Measurements from ENCODE around the gene CTNND2. TPM values are rescaled to one million over a fixed set of nuclear protein-coding genes. Genes with fewer than 3 reads are reported as not detected.

Gene CTNND2
- total RNA-seq, 1 donor from 2014 or later: 18.4 TPM

GRCh38 chr5:11174591-11174990, 729.7 kb downstream of the CTNND2 start:
- intact Hi-C loops (cut with micrococcal nuclease): no loop called here
- DNase-seq: no peak
- Histone ChIP-seq H3K4me1 (peaks cover 6% of the 10 kb centered on the region), H3K27me3 (ENCODE audit: low read depth) (no peaks in the 10 kb centered on the region), H3K36me3 (no peaks in the 10 kb centered on the region), H3K27ac (replicated peaks) (no peak overlapping the region), H3K9me3 (replicated peaks) (no peaks in the 10 kb centered on the region), H3K4me3 (no peak overlapping the region)
- TF ChIP-seq, protein P1, sequence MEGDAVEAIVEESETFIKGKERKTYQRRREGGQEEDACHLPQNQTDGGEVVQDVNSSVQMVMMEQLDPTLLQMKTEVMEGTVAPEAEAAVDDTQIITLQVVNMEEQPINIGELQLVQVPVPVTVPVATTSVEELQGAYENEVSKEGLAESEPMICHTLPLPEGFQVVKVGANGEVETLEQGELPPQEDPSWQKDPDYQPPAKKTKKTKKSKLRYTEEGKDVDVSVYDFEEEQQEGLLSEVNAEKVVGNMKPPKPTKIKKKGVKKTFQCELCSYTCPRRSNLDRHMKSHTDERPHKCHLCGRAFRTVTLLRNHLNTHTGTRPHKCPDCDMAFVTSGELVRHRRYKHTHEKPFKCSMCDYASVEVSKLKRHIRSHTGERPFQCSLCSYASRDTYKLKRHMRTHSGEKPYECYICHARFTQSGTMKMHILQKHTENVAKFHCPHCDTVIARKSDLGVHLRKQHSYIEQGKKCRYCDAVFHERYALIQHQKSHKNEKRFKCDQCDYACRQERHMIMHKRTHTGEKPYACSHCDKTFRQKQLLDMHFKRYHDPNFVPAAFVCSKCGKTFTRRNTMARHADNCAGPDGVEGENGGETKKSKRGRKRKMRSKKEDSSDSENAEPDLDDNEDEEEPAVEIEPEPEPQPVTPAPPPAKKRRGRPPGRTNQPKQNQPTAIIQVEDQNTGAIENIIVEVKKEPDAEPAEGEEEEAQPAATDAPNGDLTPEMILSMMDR (IDR thresholded peaks at IDR 0.05; ENCODE audit: borderline replicate concordance): no peak

- Histone ChIP-seq H3K4me3 (no peak overlapping the region), H3K4me1 (peaks cover 14% of the 10 kb centered on the region), H3K36me3 (no peaks in the 10 kb centered on the region), H3K27ac (replicated peaks) (no peak overlapping the region), H3K9me3 (replicated peaks) (no peaks in the 10 kb centered on the region), H3K27me3 (ENCODE audit: low read depth) (no peaks in the 10 kb centered on the region)
- TF ChIP-seq, protein P1 (IDR thresholded peaks at IDR 0.05; ENCODE audit: borderline replicate concordance): no peak
- intact Hi-C loops (cut with micrococcal nuclease): no loop called here
- DNase-seq: no peak
Measured at GRCh38 chr5:11172484-11172883, 731.8 kb downstream of the CTNND2 start.

DNA sequence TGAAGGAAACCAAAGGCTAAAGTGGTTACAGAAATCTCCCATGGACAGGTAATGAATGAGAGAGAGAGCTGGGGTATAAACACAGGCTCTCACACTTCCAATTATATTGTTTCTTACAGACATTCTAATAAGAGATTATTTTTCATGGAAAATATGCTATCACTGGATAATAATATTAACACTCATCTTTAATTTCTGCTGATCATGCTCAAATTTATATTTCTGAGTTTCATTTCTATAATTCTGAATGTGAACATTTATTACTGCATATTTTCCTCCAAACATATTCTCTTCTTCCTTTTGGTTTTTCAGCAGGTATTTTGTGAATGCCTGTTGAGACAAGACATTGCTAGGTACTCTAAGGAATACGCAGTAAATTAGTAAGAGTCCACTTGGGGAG, 733.0 kb downstream of the CTNND2 start:
- no peaks in the 10 kb centered on the region for H3K9me3 ChIP-seq (replicated peaks)
- TF ChIP-seq, protein P1 (IDR thresholded peaks at IDR 0.05; ENCODE audit: borderline replicate concordance): no peak
- intact Hi-C loops (cut with micrococcal nuclease): no loop called here
- H3K27ac ChIP-seq (replicated peaks): no peak overlapping the region
- H3K36me3 ChIP-seq: no peaks in the 10 kb centered on the region
- no peak overlapping the region for H3K4me3 ChIP-seq
- H3K4me1 ChIP-seq: peaks cover 14% of the 10 kb centered on the region
- no peaks in the 10 kb centered on the region for H3K27me3 ChIP-seq (ENCODE audit: low read depth)
- no peak for DNase-seq

DNA sequence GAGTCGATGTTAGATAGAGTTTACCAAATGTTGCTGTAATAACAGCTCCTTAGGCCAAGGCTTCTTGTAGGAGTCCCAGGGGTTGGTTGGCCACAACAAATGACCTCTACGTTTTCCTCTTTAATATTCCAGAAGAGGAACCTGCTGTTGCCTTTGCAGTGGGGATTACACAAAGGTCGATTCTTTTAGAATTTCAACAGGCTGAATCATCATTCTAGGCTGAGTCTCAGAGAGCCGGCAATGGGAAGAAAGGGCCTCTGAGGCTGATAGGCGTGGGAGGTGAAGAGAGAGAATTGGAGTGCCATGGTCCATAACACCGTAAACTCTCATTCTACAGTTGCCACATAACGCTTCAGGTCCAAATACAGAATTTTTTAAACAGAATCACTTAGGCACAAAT, 737.3 kb downstream of the CTNND2 start:
- TF ChIP-seq, protein P1 (IDR thresholded peaks at IDR 0.05; ENCODE audit: borderline replicate concordance): no peak
- no peak overlapping the region for H3K27ac ChIP-seq (replicated peaks)
- DNase-seq: no peak
- intact Hi-C loops (cut with micrococcal nuclease): no loop called here
- H3K4me3 ChIP-seq: no peak overlapping the region
- no peaks in the 10 kb centered on the region for H3K36me3 ChIP-seq
- no peaks in the 10 kb centered on the region for H3K9me3 ChIP-seq (replicated peaks)
- peaks cover 9% of the 10 kb centered on the region for H3K4me1 ChIP-seq
- H3K27me3 ChIP-seq (ENCODE audit: low read depth): no peaks in the 10 kb centered on the region

DNA sequence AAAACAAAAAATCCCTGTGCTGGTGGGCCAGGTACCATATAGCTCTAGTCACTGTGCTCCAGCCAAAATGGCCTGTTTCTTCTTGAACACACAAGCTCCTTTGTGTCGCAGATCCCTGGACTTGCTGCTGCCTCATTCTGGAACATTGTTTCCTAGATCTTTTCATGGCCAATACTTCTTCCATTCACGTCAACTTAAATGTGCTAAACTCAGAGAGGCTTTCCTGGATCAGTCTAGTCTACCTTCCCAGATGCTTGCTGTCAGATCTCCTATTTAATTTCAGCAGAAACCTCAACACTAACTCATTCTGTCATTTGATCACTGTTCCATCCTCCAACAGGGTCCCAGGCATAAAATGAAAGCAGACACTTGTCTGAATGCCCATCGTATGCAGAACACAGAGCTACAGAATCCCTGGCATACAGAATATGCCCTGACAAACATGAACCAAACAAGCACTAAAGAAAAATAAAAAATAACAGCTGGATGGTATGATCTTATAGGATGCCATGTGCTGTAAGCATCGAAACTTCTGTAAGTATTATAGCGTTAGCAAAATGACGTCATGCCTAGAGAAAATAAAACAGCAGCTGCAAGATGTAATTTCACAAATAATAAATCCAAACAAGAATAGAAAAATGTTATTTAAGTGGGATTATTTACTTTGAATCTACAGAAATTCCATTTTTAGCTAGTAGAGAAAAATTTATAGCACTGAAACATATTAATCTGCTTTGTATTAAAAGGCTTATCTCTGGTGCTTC, 739.5 kb downstream of the CTNND2 start:
- peaks cover 9% of the 10 kb centered on the region for H3K4me1 ChIP-seq
- no peaks in the 10 kb centered on the region for H3K9me3 ChIP-seq (replicated peaks)
- TF ChIP-seq, protein P1 (IDR thresholded peaks at IDR 0.05; ENCODE audit: borderline replicate concordance): no peak
- H3K36me3 ChIP-seq: no peaks in the 10 kb centered on the region
- H3K27ac ChIP-seq (replicated peaks): no peak overlapping the region
- H3K27me3 ChIP-seq (ENCODE audit: low read depth): no peaks in the 10 kb centered on the region
- no peak for DNase-seq
- H3K4me3 ChIP-seq: no peak overlapping the region
- intact Hi-C loops (cut with micrococcal nuclease): no loop called here
